Measurements from ENCODE around the gene MANEAL.

DNA sequence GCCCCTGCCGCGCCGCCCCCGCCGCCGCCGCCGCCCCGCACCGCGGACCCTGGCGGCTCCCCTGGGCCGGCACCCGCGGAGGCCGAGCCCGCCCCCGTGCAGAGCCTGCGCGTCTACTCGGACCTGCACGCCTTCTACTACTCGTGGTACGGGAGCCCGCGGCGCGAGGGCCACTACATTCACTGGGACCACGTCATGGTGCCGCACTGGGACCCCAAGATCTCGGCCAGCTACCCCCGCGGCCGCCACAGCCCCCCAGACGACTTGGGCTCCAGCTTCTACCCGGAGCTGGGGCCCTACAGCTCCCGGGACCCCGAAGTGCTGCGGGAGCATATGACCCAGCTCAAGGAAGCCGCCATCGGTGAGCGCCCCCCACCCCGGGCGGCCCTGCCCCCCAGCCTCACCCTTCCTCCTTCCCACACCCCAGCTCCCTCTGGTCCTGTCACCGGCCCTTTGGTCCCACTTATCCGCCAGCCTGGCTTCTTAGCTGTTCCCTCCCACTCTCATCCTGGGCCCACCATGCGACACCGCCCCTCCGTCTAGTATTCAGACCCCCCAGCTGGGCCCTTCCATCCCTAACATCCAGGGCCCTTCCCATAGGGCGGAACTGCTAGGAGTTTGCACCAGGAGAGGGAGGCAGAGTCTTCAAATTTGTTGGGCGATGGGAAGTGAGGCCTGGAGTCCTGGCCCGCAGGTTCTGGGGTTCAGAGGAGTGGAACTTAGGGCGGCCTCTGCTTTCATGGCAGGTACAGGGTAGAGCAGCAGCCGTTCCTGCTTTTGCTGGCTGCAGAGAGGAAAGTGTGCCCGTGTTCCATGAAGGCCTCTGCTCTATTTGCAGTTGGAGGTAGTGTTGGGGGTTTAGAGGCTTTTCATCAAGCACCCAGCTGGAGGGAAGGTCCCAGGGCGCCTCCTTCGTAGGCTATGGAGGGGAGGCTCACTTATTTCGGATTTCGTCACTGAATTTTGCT is 1.0 kb downstream of the MANEAL start:
- TF ChIP-seq EZH2 (IDR thresholded peaks at IDR 0.05; ENCODE audit: insufficient read depth, poor library complexity, severe bottlenecking) (no peak), EZH2phosphoT487 (IDR thresholded peaks at IDR 0.05; ENCODE audit: insufficient read depth, low read depth) (no peak)

Measured in GM23248 (cell line).